Activated B cell treated with CpG ODN at 0.5 μM for 24 hours (primary cell): Measurements from ENCODE around the gene KRT14. TPM values are rescaled to one million over a fixed set of nuclear protein-coding genes. Genes with fewer than 3 reads are reported as not detected.

Source experiments
- ATAC-seq: fragments of 200-7000 bp; cut with Tn5 transposase; one replicate; pipeline ENCODE4 v1.10.0; 2021; ENCODE audit warnings: low read depth, mild to moderate bottlenecking, moderate library complexity
- CTCF ChIA-PET: fragments of 350-600 bp; sonication (Branson Sonifier 250); formaldehyde crosslinking; loops from one replicate; lab custom pipeline; 2021; ENCODE audit warnings: antibody characterized with exemption; lab: Charles Lee
- POLR2A ChIA-PET: fragments of 350-600 bp; sonication (Branson Sonifier 250); formaldehyde crosslinking; loops from one replicate; lab custom pipeline; 2021; ENCODE audit warnings: antibody characterized with exemption; lab: Charles Lee
- DNase-seq: peaks from one replicate; pipeline ENCODE4 v3.0.0; 2022
- H3K27ac Mint-ChIP-seq: one replicate; pipeline ENCODE4 v1.8.0; 2020; ENCODE audit warnings: mixed read lengths
- H3K27me3 Mint-ChIP-seq: one replicate; pipeline ENCODE4 v1.8.0; 2021; ENCODE audit warnings: mixed read lengths
- H3K36me3 Mint-ChIP-seq: one replicate; pipeline ENCODE4 v1.8.0; 2021; ENCODE audit warnings: low read depth, mixed read lengths
- H3K4me1 Mint-ChIP-seq: one replicate; pipeline ENCODE4 v1.8.0; 2021; ENCODE audit warnings: mixed read lengths
- H3K4me3 Mint-ChIP-seq: one replicate; pipeline ENCODE4 v1.8.0; 2020; ENCODE audit warnings: mild to moderate bottlenecking, mixed read lengths
- H3K9me3 Mint-ChIP-seq: one replicate; pipeline ENCODE4 v1.8.0; 2020; ENCODE audit warnings: mixed read lengths
- intact Hi-C: fragments of 100-400 bp; cut with micrococcal nuclease; formaldehyde crosslinking; loops from one replicate; pipeline ENCODE4 v1.15.1; 2024
- total RNA-seq: library from RNA; stranded (reverse); gene quantifications from 2 replicates; pipeline ENCODE4 v1.2.3, GENCODE V29; 2022
- TF ChIP-seq, protein P1 (sequence below): fragments of 200-600 bp; IDR thresholded peaks from one replicate; pipeline ENCODE4 v1.8.0; 2022; ENCODE audit warnings: antibody characterized with exemption, mild to moderate bottlenecking

Gene KRT14
- total RNA-seq, 1 donor from 2014 or later, result not detected

DNA sequence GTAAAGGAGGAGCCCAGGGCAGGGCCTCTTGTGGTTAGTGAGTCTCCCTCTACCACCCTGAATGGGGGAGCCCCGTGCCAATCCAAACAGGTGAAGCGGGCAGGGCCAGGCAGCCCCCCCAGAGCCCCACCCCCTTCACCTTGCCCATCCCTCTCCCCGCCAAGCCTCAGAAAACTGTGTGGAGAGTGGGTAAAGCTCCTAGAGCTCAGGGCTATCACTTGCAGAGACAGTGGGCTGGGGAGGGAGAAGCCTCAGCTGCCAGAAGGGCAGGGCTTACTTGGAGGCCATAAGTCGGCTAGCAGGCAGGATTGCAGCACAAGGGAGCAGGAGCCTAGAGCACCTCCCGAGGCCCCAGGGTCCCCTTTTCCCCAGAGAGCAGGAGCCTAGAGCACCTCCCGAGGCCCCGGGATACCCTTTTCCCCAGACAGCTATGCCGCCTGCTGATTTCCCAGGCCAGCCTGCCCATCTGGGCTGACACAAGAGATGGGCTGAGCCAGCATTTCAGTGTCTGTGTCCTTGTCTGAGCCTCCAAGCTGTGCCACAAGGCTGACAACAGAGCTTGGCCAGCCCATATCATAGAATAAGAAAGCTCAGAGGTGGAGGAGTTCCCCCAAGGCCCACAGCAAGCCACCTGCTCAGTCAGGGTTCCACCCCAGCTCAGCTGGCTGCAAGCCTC, 6.7 kb upstream of the KRT14 start:
- Mint-ChIP-seq H3K4me3 (no peak overlapping the region), H3K4me1 (no peaks in the 10 kb centered on the region), H3K27me3 (peaks cover 16% of the 10 kb centered on the region), H3K9me3 (no peaks in the 10 kb centered on the region), H3K36me3 (no peaks in the 10 kb centered on the region), H3K27ac (no peak overlapping the region)
- ChIA-PET CTCF (no interaction called here), POLR2A (no interaction called here)
- TF ChIP-seq, protein P1, sequence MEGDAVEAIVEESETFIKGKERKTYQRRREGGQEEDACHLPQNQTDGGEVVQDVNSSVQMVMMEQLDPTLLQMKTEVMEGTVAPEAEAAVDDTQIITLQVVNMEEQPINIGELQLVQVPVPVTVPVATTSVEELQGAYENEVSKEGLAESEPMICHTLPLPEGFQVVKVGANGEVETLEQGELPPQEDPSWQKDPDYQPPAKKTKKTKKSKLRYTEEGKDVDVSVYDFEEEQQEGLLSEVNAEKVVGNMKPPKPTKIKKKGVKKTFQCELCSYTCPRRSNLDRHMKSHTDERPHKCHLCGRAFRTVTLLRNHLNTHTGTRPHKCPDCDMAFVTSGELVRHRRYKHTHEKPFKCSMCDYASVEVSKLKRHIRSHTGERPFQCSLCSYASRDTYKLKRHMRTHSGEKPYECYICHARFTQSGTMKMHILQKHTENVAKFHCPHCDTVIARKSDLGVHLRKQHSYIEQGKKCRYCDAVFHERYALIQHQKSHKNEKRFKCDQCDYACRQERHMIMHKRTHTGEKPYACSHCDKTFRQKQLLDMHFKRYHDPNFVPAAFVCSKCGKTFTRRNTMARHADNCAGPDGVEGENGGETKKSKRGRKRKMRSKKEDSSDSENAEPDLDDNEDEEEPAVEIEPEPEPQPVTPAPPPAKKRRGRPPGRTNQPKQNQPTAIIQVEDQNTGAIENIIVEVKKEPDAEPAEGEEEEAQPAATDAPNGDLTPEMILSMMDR, result no peak
- no peak for ATAC-seq
- DNase-seq, result no peak
- intact Hi-C loops, result no loop called here

DNA sequence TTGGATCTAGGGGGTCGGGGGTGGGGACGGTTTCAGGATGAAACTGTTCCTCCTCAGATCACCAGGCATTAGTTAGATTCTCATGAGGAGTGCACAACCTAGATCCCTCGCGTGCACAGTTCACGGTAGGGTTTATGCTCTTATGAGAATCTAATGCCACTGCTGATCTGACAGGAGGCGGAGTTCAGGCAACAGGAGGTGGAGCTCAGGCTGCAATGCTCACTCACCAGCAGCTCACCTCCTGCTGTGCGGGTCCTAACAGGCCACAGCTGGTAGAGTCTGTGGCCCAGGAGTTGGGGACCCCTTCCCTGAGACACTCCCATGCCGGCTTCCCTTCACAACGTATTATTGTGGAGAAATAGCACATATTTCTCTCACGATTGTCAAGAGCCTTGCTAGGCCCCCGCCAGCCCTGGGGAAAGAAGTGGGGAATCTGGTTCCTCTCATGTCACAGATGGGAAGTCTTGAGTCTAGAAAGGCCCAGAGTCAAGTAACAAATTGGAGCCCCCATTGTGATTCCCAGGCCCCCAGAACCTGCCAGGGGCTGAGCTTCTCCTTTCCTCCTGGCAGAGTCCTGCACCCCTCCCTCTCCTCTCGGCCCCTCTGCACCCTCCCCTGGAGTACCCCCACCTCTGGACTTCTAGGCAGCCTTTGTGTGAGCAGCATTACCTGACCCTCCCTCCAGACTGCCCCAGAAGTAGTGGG, 6.1 kb upstream of the KRT14 start:
- Mint-ChIP-seq H3K27me3 (peaks cover 16% of the 10 kb centered on the region), H3K36me3 (no peaks in the 10 kb centered on the region), H3K4me3 (no peak overlapping the region), H3K4me1 (no peaks in the 10 kb centered on the region), H3K27ac (no peak overlapping the region), H3K9me3 (no peaks in the 10 kb centered on the region)
- ATAC-seq, result no peak
- intact Hi-C loops, result no loop called here
- ChIA-PET CTCF (no interaction called here), POLR2A (no interaction called here)
- no peak for DNase-seq
- TF ChIP-seq, protein P1, result no peak

DNA sequence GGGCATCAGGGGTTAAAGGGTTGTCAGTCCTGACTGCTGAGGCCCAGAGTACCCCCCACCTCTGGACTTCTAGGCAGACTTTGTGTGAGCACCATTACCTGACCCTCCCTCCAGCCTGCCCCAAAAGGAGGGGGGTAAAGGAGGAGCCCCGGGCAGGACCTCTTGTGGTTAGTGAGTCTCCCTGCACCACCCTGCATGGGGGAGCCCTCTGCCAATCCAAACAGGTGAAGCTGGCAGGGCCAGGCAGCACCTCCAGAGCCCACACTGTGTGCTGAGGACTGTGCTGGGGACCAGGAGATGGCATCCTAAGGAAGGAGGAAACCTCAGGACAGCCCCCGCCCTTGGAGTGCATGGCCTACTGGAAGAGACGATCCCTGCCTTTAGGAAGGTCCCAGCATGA, 2.6 kb upstream of the KRT14 start:
- no peak overlapping the region for H3K4me3 Mint-ChIP-seq
- intact Hi-C loops, result no loop called here
- no peak for DNase-seq
- H3K9me3 Mint-ChIP-seq, result no peaks in the 10 kb centered on the region
- H3K27me3 Mint-ChIP-seq, result peaks cover 17% of the 10 kb centered on the region
- ChIA-PET POLR2A (no interaction called here), CTCF (no interaction called here)
- no peak for ATAC-seq
- H3K36me3 Mint-ChIP-seq, result no peaks in the 10 kb centered on the region
- H3K4me1 Mint-ChIP-seq, result no peaks in the 10 kb centered on the region
- TF ChIP-seq, protein P1, result no peak
- H3K27ac Mint-ChIP-seq, result no peak overlapping the region

DNA sequence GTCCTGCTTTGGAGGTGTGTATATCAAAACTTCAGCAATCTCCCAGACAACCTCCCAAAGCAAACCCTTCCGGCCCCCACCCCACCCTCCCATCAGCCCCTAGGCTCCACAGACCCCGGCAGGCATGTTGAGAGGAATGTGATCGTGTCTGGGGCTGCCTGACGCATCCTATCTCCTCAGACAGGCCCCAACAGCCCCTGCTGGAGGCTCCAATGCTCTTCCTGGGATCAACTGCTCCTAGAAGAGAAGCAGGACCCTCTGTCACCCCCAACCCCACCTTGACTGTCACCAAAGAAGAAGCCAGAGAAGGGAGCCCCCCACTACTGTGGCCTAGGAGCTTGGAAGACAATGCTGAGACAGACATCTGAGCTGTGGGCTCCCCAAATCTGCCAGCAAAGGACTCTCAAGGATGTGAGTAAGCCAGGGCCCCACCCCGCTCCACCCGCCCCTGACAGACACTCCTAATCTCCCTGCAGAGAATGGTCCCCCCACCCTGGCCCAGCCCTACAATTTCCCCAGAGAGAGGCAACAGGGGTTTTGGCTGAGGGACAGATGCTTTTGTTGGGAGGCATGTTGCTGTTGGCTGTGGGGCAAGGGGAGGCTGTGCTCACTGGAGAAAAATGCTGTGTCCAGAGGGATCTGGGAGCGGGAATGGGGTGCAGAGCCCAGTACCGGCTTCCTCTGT, 1.6 kb upstream of the KRT14 start:
- intact Hi-C loops, result no loop called here

More for the DNA sequence above, 1.6 kb upstream of the KRT14 start:
- no peak overlapping the region for H3K4me3 Mint-ChIP-seq
- H3K4me1 Mint-ChIP-seq, result no peaks in the 10 kb centered on the region
- H3K27ac Mint-ChIP-seq, result no peak overlapping the region
- ATAC-seq (no peak), DNase-seq (no peak)
- TF ChIP-seq, protein P1, result no peak
- ChIA-PET CTCF (no interaction called here), POLR2A (no interaction called here)
- no peaks in the 10 kb centered on the region for H3K36me3 Mint-ChIP-seq
- no peaks in the 10 kb centered on the region for H3K9me3 Mint-ChIP-seq
- H3K27me3 Mint-ChIP-seq, result peaks cover 18% of the 10 kb centered on the region
